Activated CD8-positive, alpha-beta memory T cell treated with anti-CD3 and anti-CD28 coated beads for 48 hours (primary cell): ENCODE data around the gene TEDC1.
A peak's percentile ranks its signal among the peaks of the same experiment; 100 is the strongest.

Experiments
- DNase-seq, 3 experiments: peaks; one replicate each; pipeline ENCODE4 v3.0.0-alpha.2; 2020; ENCODE audit warnings: low read depth in 2 of 3, low spot score in 2 of 3

Gene TEDC1

GRCh38 chr14:105473677-105474482 lies 17.2 kb upstream of the TEDC1 start:
- no peak for DNase-seq

GRCh38 chr14:105474483-105475268 lies 16.4 kb upstream of the TEDC1 start, which contains the start of gene CRIP2:
TSS of gene CRIP2 (plus strand) at chr14:105474821. CDS start at chr14:105474863, 42 bp downstream.
- no peak for DNase-seq

GRCh38 chr14:105475269-105476096 lies 15.6 kb upstream of the TEDC1 start:
- no peak for DNase-seq

GRCh38 chr14:105476097-105476830 lies 14.8 kb upstream of the TEDC1 start:
- no peak for DNase-seq

GRCh38 chr14:105476831-105477659 lies 14.0 kb upstream of the TEDC1 start:
- no peak for DNase-seq

- no peak for DNase-seq
These were observed 13.2 kb upstream of the TEDC1 start for GRCh38 chr14:105477660-105478397.

- no peak for DNase-seq
These were observed 12.4 kb upstream of the TEDC1 start for GRCh38 chr14:105478398-105479251.

GRCh38 chr14:105479431-105480158 lies 11.5 kb upstream of the TEDC1 start:
- no peak for DNase-seq

DNA sequence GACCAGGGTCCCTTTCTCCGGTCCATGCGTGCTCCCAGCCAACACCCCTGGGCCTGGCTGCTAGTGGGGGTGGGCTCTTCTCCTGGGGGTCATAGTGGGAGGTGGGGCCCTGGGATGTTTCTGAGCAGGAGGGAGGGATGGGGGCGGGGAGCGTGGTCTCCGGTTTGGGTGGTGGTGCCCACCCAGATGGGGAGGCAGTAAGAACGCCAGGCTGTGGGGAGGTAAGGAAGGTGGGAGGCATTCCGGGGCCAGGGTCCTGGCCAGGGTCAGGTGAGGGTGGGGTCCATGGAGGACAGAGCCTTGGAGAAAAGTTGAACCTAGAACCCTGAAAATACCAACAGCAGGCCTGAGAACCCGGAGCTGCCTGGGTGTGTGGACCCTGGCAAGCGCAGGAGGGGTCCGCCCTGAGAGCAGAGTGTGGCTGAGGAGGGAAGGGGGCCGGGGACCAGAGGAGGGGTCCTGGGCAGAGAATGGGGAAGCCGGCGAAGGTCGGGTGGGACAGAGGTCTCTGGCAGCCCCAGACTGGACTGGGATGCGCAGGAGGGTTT lies 10.8 kb upstream of the TEDC1 start:
- no peak for DNase-seq

DNA sequence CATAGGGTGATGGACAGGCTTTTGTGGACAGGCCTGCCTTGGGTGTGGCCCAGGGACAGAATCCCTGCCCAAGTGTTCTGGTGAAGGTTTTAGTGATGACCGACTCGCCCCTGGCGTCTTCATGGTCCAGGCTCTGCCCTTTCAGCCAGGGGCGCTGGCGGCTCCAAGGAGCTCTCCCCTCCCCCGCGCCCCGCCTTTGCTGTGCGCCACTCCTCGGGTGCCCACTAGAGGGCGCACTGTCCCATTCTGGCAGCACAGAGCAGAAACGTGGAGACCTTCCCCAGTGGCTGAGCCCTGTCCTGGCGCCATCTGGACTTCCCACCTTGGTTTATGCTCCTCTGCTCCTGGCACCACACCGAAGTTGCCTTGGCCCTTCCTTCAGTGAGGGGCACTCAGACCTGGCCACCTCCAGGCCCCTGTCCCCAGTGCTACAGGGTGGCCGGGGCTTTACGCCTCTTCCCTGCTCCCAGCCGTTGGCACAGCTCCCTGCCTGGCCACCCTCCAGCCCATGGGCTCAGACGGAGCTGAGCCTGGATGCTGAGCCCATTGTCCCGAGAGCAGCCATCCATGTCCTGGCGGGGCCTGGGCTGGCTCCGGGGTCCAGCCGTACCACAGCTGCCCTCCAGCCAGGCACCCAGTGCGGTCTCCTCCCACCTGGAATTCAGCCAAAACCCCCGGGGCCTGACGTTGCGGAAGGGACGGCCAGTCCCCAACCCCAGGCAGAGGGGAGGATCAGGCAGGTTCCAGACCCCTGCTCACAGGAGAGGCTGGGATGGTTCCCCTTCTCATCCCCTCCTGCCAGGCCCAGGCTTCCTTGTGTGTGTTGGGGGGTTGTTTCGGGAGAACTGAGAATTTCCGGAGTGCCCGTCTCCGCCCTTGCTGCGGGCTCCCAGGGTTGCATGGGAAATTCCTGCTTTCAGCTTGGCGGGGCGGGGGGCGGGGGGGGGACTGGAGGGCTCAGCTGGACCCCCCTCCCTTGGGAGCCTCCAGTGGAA lies 9.9 kb upstream of the TEDC1 start:
- peak; percentile 83 to 95 (median 94) for DNase-seq

GRCh38 chr14:105481886-105482457 lies 9.1 kb upstream of the TEDC1 start:
- peak; percentile 74 to 87 (median 78) for DNase-seq

DNA sequence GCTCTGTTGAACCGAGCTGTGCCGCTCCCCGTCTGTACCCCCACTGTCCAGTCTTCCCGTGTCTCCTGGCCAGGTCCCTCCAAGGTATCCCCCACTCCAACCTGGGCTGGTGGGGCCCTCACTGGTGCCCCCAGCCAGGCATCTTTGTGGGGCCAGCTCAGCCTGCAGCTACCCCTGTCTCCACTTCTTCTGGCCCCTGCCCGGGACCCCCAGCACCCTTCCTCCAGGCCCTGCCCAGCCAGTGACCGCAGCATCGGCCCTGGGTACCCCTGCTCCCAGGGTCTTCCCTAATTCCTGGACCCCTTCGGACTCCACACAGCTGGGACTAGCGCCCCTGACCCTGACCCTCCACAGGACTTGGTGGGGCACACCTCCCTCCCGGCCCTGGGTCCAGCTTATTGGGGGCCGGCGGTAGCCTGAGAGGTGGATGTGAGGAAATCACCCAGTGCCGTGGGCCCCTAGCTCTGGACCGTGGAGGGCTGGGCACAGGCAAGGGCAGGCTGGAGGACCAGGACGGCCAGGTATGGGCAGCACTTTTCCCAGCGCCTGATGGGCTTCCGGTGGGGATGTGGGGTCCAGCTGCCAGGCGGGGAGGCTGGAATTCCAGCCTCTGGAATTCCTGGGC lies 8.4 kb upstream of the TEDC1 start:
- no peak for DNase-seq

GRCh38 chr14:105483300-105484068 lies 7.6 kb upstream of the TEDC1 start:
- no peak for DNase-seq
